ENCODE measurements around the gene COL8A2.
A peak's percentile ranks its signal among the peaks of the same experiment; 100 is the strongest.

Gene COL8A2

GRCh38 chr1:36088577-36089392 is 36.2 kb downstream of the COL8A2 start, which contains the start of gene ADPRS:
Gene ADPRS (plus strand): TSS chr1:36088892. CDS start chr1:36088905, 13 bp downstream.
- DNase-seq = peak; percentile 88

GRCh38 chr1:36088265-36088576 is 36.8 kb downstream of the COL8A2 start:
- no peak for DNase-seq

- DNase-seq = no peak
Measured at GRCh38 chr1:36087233-36088123, 37.5 kb downstream of the COL8A2 start.

GRCh38 chr1:36086529-36087232 is 38.3 kb downstream of the COL8A2 start:
- no peak for DNase-seq

GRCh38 chr1:36085686-36086526 is 39.1 kb downstream of the COL8A2 start:
- DNase-seq = no peak

GRCh38 chr1:36085126-36085525 is 39.9 kb downstream of the COL8A2 start:
- no peak for DNase-seq

GRCh38 chr1:36084497-36085115 is 40.4 kb downstream of the COL8A2 start:
- DNase-seq = no peak

- no peak for DNase-seq
Measured at GRCh38 chr1:36083635-36084496, 41.2 kb downstream of the COL8A2 start, which contains the start of gene TEKT2. Gene TEKT2 (plus strand): TSS chr1:36084094. CDS start chr1:36084922, 828 bp downstream.

- no peak for DNase-seq
Measured at GRCh38 chr1:36083219-36083618, 41.8 kb downstream of the COL8A2 start.

- no peak for DNase-seq
Measured at GRCh38 chr1:36081926-36082485, 43.0 kb downstream of the COL8A2 start.

GRCh38 chr1:36080801-36081200 is 44.2 kb downstream of the COL8A2 start:
- DNase-seq = no peak

- DNase-seq = no peak
Measured at GRCh38 chr1:36080236-36080635, 44.8 kb downstream of the COL8A2 start.

- DNase-seq = no peak
Measured at GRCh38 chr1:36076979-36077573, 47.9 kb downstream of the COL8A2 start.

- no peak for DNase-seq
Measured at GRCh38 chr1:36070349-36070748, 54.7 kb downstream of the COL8A2 start.

GRCh38 chr1:36068866-36069265 is 56.2 kb downstream of the COL8A2 start:
- DNase-seq = no peak

- DNase-seq = no peak
Measured at GRCh38 chr1:36067871-36068270, 57.2 kb downstream of the COL8A2 start.

- no peak for DNase-seq
Measured at GRCh38 chr1:36062315-36062714, 62.7 kb downstream of the COL8A2 start.

GRCh38 chr1:36055706-36056105 is 69.3 kb downstream of the COL8A2 start:
- DNase-seq = no peak

GRCh38 chr1:36053978-36054377 is 71.0 kb downstream of the COL8A2 start:
- no peak for DNase-seq

- no peak for DNase-seq
Measured at GRCh38 chr1:36051821-36052220, 73.2 kb downstream of the COL8A2 start.

All from activated effector memory CD4-positive, alpha-beta T cell treated with Interleukin-2 at 50 U/mL for 16 hours (primary cell).